ENCODE measurements around the gene BRCA1.
"Not testable (repeated sequence)": the region's sequence is repeated elsewhere in the genome, so short reads cannot be mapped to it uniquely, and the experiment has no call there.

BRCA1 gene

DNA sequence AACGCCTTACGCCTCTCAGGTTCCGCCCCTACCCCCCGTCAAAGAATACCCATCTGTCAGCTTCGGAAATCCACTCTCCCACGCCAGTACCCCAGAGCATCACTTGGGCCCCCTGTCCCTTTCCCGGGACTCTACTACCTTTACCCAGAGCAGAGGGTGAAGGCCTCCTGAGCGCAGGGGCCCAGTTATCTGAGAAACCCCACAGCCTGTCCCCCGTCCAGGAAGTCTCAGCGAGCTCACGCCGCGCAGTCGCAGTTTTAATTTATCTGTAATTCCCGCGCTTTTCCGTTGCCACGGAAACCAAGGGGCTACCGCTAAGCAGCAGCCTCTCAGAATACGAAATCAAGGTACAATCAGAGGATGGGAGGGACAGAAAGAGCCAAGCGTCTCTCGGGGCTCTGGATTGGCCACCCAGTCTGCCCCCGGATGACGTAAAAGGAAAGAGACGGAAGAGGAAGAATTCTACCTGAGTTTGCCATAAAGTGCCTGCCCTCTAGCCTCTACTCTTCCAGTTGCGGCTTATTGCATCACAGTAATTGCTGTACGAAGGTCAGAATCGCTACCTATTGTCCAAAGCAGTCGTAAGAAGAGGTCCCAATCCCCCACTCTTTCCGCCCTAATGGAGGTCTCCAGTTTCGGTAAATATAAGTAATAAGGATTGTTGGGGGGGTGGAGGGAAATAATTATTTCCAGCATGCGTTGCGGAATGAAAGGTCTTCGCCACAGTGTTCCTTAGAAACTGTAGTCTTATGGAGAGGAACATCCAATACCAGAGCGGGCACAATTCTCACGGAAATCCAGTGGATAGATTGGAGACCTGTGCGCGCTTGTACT lies at the start of gene BRCA1:
TSS of gene BRCA1 (minus strand) at position 232 of the 834 bp plus-strand sequence. CDS start 1,268 bp downstream, outside the sequence.
- DNase-seq (ENCODE audit: low read depth in 3 of 3) = peak; percentile 79 to 88 (median 84)

DNA sequence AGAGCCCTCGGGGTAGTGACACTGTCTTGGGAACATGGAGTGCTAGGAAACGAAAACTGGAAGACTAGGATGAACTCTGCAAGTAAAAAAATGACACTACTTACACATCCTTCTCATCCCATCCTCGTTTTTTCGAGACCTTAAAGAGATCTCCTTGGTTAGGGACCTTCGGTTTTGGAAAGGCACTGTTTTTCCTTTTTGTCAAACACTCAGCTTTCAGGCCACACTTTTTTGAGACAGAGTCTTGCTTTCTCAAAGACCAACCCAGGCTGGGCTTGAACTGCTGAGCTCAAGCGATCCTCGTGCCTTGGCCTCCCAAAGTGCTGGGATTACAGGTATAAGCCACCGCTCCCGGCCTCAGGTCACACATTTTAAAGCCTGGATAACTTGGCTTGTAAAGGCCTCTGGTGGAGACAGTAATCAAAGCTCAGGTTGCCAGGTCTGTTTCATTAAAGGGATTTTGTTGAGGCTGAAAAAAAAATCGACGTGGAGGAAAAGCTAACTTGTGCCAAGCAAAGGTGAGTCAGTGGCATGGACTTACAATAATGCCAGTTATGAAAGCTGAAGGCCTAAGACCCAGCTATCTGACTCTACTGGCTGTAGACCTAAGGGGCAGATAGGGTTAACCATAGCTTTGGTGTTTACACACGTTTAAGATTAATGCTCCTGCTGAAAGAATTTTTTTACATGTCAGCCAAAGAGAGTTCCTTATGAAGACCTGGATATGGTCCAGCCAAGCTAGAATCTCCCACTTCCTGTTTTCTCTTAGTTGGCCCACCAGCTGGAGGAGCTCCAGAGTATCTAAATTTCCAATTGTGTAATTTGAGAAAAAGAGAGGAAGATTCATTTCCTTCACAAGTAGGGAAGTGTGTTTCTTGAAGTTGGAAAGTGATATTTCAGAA lies 46.7 kb upstream of the BRCA1 start:
- no peak for DNase-seq (ENCODE audit: low read depth in 3 of 3)

DNA sequence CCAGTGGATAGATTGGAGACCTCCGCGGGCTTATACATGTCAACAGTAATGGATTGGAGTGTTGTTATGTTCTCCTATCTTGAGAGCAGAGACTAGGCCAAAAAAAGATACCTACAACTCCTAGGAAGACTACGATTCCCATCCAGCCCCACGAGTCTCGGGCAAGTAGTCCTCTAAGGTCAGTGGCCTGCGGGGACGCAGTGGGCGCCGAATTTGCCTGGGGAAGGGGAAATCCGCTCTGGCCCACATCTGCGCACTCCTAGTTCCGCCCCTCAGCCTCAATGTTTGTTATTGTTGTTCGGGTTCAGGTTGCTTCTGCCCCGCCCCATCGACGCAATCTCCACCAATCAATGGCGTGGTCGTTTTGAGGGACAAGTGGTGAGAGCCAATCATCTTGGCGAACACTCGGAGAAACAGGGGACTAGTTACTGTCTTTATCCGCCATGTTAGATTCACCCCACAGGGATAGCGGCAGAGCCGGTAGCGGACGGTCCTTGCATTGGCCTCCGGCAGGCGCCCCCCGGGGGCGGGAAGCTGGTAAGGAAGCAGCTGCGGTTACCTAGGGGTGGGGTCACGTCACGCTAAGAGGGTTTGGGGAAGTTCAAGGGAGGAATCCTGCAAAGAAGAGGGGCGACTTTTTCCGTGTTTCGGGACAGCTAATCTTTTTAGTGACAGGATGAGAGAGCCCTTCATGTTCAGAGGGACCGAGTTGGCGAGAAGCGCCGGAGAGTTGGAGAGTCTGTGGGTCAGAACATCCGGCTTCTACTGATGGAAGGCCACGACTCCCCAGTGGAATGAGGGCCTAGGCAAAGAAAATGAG lies 45.8 kb upstream of the BRCA1 start, which contains the start of gene NBR1:
TSS of gene NBR1 (plus strand) at position 449 of the 820 bp plus-strand sequence. CDS start 4,586 bp downstream, outside the sequence.
- DNase-seq (ENCODE audit: low read depth in 3 of 3) = peak; percentile 79 to 92 (median 91)

DNA sequence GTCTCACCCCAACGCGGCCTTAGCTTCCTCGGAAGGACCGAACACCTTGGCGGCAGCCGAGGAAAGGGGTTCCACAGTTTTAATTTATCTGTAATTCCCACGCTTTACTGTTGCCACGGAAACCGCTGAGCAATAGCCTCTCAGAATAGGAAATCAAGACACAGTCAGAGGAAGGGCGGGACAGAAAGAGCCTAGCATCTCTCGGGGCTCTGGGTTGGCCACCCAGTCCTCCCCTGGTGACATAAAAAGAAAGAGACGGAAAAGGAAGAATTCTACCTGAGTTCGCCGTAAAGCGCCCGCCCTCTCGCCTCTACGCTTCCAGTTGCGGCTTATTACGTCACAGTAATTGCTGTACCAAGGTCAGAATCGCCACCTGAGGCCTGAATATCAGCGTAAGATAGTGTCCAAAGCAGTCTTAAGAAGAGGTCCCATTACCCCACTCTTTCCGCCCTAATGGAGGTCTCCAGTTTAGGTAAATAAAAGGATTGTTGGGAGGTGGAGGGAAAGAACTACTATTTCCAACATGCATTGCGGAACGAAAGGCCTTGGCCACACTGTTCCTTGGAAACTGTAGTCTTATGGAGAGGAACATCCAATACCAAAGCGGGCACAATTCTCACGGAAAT lies 45.1 kb upstream of the BRCA1 start:
- DNase-seq (ENCODE audit: low read depth in 3 of 3) = peak; percentile 59 to 78 (median 73)

DNA sequence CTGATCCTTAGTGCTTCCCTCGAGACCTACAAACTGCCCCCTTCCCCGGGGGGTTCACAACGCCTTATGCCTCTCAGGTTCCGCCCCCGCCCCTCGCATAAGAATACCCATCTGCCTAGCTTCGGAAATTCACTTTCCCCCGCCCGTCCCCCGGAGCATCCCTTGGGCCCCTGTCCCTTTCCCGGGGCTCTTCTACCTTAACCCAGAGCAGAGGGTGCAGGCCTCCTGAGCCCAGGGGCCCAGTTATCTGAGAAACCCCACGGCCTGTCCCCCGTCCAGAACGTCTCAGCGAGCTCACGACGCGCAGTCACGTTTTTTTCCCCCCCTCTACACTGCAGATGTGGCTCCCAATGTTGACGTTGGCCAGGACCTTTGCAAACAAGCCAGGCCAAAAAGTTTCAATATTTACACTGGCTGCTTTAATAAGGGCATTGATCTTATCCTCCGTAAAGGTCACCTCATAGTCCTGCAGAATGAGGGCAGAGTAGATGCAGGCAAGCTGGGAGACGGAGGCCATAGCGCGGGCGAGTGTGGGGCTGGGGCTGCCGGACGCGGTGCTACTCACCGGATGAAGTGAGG lies 44.5 kb upstream of the BRCA1 start:
- DNase-seq (ENCODE audit: low read depth in 3 of 3) = peak in 1 of 3 experiments; percentile 6

DNA sequence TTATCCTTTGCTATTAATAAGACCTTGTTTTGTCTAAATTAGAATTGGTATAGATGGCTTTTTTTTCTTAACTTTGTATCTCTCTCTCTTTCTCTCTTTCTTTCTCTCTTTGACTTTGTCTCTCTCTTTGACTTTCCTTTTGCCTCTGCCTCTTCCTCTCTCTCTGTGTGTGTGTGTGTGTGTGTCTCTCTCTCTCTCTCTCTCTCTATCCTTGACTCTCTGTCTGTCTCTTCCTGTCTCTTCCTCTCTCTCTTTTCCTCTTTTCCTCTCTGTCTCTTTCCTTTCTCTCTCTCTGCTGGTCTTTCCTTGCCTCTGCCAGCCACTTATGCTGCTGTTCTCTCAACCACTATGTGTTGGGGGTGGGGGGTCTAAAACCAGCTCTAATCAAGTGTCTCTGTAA lies 40.8 kb upstream of the BRCA1 start:
- DNase-seq (ENCODE audit: low read depth in 3 of 3) = not testable (repeated sequence)

DNA sequence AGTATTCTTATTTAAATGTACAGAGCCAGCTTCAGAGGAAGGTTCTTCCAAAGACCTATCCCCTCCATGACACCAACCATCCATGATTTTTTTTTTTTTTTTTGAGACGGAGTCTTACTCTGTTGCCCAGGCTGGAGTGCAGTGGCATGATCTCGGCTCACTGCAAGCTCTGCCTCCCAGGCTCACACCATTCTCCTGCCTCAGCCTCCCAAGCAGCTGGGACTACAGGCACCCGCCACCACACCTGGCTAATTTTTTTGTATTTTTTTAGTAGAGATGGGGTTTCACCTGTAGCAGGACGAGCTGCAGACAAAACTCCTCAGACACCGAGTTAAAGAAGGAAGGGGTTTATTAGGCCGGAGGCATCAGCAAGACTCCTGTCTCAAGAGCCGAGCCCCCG lies 34.8 kb upstream of the BRCA1 start:
- DNase-seq (ENCODE audit: low read depth in 3 of 3) = not testable (repeated sequence)

DNA sequence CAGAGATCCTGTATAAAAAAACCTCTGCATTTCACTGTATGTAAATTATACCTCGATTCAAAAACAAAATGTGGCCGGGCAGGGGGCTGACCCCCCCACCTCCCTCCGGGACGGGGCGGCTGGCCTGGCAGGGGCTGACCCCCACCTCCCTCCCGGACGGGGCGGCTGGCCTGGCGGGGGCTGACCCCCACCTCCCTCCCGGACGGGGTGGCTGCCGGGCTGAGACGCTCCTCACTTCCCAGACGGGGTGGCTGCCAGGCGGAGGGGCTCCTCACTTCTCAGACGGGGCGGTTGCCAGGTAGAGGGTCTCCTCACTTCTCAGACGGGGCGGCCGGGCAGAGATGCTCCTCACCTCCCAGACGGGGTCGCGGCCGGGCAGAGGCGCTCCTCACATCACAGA lies 34.1 kb upstream of the BRCA1 start:
- DNase-seq (ENCODE audit: low read depth in 3 of 3) = not testable (repeated sequence)

DNA sequence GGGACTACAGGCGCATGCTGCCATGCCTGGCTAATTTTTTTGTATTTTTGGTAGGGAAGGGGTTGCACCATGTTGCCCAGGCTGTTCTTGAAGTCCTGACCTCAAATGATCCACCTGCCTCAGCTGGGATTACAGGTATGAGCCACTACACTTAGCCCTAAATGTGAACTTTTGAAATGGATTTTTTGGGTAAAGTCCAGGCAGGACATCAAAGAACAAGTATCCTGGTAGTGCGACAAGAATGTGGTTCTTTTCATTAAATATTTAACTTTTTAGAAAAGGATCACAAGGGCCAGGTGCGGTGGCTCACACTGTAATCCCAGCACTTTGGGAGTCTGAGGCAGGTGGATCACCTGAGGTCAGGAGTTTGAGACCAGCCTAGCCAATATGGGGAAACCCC lies 30.5 kb upstream of the BRCA1 start:
- DNase-seq (ENCODE audit: low read depth in 3 of 3) = no peak

DNA sequence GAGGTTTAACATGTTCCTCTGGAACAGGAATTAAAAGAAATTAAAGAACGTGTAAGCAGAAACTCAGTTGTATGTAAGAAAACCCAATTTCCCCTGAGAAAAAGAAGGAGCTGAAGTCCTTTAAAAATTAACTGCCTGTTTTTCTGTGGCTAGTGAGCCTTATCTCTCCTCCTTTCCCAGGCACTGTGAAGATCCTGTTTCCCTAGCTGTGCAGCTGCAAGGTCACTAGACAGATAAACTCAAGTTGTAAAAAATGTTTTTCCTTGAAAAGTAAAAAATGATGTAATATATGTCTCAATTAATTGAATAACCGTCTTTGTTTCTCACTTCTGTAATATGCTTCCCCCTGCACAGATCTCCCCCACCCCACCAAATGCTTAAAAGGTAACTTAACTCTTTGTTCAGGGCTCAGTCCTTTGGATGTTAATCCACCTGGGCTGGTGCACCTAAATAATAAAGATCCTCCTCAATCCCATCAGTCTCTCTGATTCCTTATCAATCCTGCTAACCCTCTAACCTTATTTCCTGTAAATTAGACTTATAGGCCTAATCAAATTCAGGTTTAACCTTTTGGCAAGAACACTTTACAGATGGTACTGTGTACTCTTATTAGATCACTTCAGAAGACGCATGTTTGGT lies 28.2 kb upstream of the BRCA1 start:
- not testable (repeated sequence) for DNase-seq (ENCODE audit: low read depth in 3 of 3)

DNA sequence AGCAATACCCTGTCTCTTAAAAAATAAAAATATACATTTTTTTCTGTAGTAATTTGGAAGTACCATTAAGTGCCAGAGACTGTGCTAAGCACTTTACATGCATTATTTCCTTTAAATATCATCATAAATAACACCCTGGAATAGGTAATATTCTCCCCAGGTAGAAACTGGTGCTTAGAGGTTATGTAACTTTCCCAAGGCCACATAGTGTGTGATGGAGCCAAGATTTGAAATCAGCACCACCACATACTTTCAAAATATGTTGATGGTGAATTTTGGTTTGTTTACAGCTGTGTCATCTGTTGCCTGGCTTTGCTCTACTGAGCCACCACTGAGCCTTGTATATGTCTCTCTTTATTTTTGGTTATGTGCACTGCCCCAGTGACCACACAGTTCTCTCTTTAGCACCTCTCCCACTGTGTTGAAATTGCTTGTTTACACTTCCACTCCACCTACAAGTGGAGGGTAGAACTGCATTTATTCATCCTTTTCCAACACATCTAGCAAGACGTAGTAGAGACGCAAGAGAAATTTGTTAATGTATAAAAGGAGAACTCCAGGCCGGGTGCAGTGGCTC lies 26.8 kb upstream of the BRCA1 start:
- DNase-seq (ENCODE audit: low read depth in 3 of 3) = no peak

DNA sequence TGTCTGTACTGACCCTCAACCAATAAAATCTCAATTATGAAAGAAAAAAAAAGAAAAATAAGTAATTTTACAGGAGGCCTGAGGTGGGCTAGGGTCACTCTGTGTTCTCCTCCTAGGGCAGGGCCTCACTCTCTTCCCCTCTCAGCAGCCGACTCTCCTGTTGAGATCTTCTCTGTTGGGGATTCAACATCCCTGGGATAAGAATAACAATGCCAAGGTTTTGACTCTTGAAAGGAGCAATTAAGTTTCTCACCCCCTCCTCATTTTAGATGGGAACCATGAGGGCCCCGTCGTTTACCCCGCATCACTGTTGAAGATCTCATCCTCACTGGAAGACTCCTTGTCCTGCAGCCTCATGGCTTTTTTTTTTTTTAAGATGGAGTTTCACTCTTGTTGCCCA lies 21.5 kb upstream of the BRCA1 start:
- no peak for DNase-seq (ENCODE audit: low read depth in 3 of 3)

DNA sequence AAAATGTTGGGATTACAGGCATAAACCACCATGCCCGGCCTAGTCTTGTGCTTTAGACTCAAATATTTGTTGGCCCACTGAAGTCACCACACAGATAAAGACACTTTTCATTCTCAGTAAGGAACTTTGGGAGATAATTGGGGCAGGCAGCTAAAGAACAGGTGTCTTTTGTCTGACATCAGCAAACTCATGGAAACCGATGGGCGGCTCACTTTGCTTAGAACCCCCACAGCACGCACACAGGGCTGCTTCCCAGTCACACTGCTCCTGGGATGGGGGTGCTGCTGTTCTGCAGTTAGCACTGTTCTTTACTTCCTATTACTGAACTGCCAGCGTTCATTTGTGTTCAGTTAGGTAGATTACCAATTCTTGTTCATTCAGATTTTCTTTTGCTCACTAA lies 18.0 kb upstream of the BRCA1 start:
- DNase-seq (ENCODE audit: low read depth in 3 of 3) = no peak

DNA sequence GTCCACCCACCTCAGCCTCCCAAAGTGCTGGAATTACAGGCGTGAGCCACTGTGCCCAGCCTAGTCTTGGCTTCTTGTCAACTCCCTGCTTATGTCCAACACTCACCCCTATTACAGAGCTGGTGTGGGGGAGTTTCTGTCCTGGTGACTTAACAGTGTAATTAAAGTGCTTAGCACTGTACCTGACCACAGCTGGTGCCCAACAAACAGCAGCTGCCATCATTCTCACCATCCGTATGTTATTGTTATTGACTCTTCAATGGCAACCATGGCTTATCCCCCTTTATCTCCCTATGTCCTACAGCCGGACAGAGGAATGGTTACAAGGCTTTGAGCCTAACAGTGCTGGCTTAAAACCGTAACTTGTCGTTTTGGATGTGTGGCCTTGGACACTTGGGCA lies 17.0 kb upstream of the BRCA1 start:
- DNase-seq (ENCODE audit: low read depth in 3 of 3) = no peak

DNA sequence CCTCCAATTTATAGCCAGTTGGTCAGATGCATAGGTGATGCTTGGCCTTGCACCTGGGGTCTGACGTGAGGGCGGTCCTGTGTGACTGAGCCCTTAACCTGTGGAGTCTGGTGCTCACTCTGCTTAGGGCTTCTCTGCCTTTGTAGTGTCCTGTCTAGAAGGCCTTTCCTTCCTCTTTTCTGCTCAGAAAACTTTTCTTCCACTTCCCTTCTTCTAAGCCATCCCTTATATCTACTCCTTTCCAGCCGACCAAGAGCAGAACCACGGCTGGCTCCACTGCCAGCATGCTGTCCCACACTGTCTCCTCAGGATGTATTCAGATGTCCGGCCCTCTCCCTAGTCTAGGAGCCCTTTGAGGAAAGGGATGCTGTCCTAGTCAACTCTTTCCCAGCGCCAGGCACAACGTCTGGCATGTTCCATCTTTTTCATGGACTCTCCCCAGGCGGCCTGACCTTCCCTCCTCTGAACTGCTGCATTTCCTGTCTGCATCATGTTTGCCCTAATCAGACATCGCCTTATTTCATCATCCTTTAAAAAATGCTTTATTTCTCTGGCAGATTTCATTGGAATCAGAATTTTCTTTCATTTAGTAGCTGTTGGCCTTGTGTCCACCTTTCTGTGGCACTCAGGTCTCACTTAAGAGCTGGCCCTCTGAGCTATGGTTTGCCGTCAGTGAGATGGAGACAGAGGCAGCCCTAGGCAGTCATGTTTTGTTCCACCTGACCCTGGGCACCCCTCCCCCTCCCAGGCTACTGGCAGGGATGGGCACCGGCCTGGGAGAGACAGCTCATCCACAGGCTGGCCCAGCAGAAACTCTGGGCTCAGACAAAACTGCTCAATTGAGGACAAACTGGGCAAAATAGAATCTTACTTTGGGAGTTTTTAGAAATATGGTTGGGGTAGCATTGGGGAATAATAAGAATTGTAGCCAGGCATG lies 15.5 kb upstream of the BRCA1 start:
- DNase-seq (ENCODE audit: low read depth in 3 of 3) = no peak

DNA sequence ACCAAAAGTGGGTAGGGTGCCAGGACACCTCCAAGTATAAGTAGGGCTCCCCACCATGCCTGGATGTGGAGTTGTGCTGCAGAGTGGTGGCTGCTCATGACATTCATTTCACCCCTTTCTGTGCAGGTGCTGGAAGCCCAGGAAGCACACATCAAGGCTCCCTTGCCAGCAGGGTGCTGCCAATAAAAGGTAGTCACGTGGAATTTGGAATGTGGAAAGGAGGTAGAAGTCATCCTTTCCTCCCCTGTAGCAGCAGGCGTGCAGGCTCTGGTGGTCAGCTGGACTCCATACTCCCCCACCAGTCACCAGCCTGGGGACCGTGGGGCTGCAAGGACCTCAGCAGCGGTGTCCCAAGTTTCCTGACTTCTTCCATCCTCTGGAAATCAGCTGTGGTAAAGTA lies 13.4 kb upstream of the BRCA1 start:
- not testable (repeated sequence) for DNase-seq (ENCODE audit: low read depth in 3 of 3)

DNA sequence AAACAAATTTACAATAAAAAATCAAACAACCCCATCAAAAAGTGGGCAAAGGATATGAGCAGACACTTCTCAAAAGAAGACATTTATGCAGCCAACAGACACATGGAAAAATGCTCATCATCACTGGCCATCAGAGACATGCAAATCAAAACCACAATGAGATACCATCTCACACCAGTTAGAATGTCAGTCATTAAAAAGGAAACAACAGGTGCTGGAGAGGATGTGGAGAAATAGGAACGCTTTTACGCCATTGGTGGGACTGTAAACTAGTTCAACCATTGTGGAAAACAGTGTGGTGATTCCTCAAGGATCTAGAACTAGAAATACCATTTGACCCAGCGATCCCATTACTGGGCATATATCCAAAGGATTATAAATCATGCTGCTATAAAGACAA lies 11.4 kb upstream of the BRCA1 start:
- DNase-seq (ENCODE audit: low read depth in 3 of 3) = not testable (repeated sequence)

DNA sequence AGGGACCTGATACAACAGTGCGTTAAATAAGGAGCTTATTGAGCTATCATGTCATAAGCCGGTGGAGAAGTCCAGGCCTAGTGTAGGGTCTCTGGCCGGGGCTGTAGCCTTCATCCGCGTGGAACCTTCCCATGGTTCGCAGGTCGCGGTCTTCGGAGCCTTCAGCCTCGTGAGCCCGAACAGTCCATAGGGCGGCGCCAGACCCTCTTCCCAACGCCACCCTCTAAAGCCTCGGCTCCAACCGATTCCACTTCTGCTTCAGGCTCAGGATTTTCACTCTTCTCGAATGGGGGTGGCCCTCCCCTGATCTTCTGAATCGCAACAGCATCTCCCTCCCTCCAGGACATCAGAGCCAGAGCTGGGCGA lies 10.3 kb upstream of the BRCA1 start:
- DNase-seq (ENCODE audit: low read depth in 3 of 3) = no peak
